Hepatocyte (in vitro differentiated cells): ENCODE results near the gene ZMYND10.

Experiments
- CTCF ChIP-seq: fragments of 200-600 bp; sonication (generic); IDR thresholded peaks from 2 replicates; pipeline ENCODE4 v1.5.1; 2016; ENCODE audit warnings: antibody characterized with exemption, mild to moderate bottlenecking; ENCODE audit not compliant: poor library complexity
- EZH2 ChIP-seq: fragments of 200-600 bp; sonication (generic); IDR thresholded peaks from 2 replicates; pipeline ENCODE4 v1.6.1; 2016; ENCODE audit warnings: antibody characterized with exemption, mild to moderate bottlenecking, borderline replicate concordance
- EZH2phosphoT487 ChIP-seq: fragments of 200-600 bp; sonication (generic); IDR thresholded peaks from one replicate; pipeline ENCODE4 v1.6.1; 2018; ENCODE audit warnings: antibody characterized with exemption, mild to moderate bottlenecking, low read depth, moderate library complexity; ENCODE audit not compliant: unreplicated experiment, severe bottlenecking

DNA sequence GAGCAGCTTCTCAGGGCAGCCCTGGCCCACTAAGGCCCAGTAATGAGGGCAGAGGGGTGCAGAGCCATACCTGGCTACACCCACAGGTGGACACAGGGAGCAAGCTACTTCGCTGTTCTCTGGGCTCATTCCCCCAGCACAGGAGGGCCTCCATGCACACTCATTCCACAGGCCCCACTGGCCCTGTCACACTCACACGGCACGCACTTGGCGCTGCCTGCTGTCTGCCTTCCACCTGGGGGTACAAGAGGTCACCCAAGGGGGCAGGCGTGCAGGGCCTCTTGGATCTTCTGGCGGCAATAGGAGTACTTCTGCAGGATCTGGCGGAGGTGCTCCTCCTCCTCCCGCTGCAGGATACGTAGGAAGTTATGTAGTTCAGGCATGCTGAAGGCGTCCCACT lies 15.2 kb downstream of the ZMYND10 start:
- TF ChIP-seq CTCF: no peak
- no peak for TF ChIP-seq EZH2
- TF ChIP-seq EZH2phosphoT487: no peak
